Fibroblast of villous mesenchyme (primary cell): ENCODE data around the gene ULBP1. TPM values are rescaled to one million over a fixed set of nuclear protein-coding genes. Genes with fewer than 3 reads are reported as not detected.
A peak's percentile ranks its signal among the peaks of the same experiment; 100 is the strongest.
"Not testable (repeated sequence)": the region's sequence is repeated elsewhere in the genome, so short reads cannot be mapped to it uniquely, and the experiment has no call there.

Experiments used
- DNase-seq: peaks from one replicate; pipeline ENCODE4 v3.0.0-alpha.2; 2010; ENCODE audit warnings: low read depth
- H3K4me3 ChIP-seq: 2 replicates; pipeline ENCODE4 v1.5.1; 2011; ENCODE audit warnings: low read depth, mild to moderate bottlenecking, low read length
- CTCF ChIP-seq: IDR thresholded peaks from 2 replicates; pipeline ENCODE4 v1.5.1; 2012; ENCODE audit warnings: low read depth, mild to moderate bottlenecking, low read length; ENCODE audit not compliant: insufficient read depth
- total RNA-seq: library from RNA; depleted of rRNA; stranded (reverse); fragments of >200 nt; gene quantifications from 2 replicates; pipeline ENCODE4 v1.2.3, GENCODE V29; 2012

The ULBP1 gene
- total RNA-seq, 1 donor, result 0.43 TPM

GRCh38 chr6:149990661-149991471 lies 27.1 kb downstream of the ULBP1 start:
- H3K4me3 ChIP-seq, result peak overlapping the region; percentile 33
- no peak for DNase-seq
- TF ChIP-seq CTCF, result no peak

- not testable (repeated sequence) for DNase-seq, H3K4me3 ChIP-seq
These were observed 27.7 kb downstream of the ULBP1 start for GRCh38 chr6:149991472-149991795.

- TF ChIP-seq CTCF, result no peak
- no peak overlapping the region for H3K4me3 ChIP-seq
- no peak for DNase-seq
These were observed 28.1 kb downstream of the ULBP1 start for GRCh38 chr6:149991838-149992237.

GRCh38 chr6:149995235-149995750 lies 31.6 kb downstream of the ULBP1 start:
- DNase-seq, result no peak
- no peak overlapping the region for H3K4me3 ChIP-seq
- no peak for TF ChIP-seq CTCF

GRCh38 chr6:149995971-149996370 lies 32.2 kb downstream of the ULBP1 start:
- no peak for TF ChIP-seq CTCF
- no peak overlapping the region for H3K4me3 ChIP-seq
- no peak for DNase-seq

GRCh38 chr6:149999636-150000035 lies 35.9 kb downstream of the ULBP1 start:
- TF ChIP-seq CTCF, result no peak
- no peak overlapping the region for H3K4me3 ChIP-seq
- DNase-seq, result no peak

GRCh38 chr6:150001295-150002008 lies 37.7 kb downstream of the ULBP1 start:
- H3K4me3 ChIP-seq, result no peak overlapping the region
- no peak for TF ChIP-seq CTCF
- DNase-seq, result no peak
